A673 (cell line): ENCODE measurements around the gene IL12RB1.

Source experiments
- EZH2 ChIP-seq: fragments of 200-600 bp; sonication (generic); IDR thresholded peaks from 2 replicates; pipeline ENCODE4 v1.6.1; 2017; ENCODE audit warnings: borderline replicate concordance, low read depth, mild to moderate bottlenecking, mixed read lengths, antibody characterized with exemption, low read length; ENCODE audit not compliant: poor library complexity, severe bottlenecking
- TF ChIP-seq, protein P1 (sequence below): fragments of 300-800, 200-600 bp; sonication (generic); conservative IDR thresholded peaks from 2 replicates; pipeline ENCODE4 v1.5.1; 2017; ENCODE audit warnings: low read depth, mild to moderate bottlenecking, antibody characterized with exemption, low read length, moderate library complexity, mixed read lengths

DNA sequence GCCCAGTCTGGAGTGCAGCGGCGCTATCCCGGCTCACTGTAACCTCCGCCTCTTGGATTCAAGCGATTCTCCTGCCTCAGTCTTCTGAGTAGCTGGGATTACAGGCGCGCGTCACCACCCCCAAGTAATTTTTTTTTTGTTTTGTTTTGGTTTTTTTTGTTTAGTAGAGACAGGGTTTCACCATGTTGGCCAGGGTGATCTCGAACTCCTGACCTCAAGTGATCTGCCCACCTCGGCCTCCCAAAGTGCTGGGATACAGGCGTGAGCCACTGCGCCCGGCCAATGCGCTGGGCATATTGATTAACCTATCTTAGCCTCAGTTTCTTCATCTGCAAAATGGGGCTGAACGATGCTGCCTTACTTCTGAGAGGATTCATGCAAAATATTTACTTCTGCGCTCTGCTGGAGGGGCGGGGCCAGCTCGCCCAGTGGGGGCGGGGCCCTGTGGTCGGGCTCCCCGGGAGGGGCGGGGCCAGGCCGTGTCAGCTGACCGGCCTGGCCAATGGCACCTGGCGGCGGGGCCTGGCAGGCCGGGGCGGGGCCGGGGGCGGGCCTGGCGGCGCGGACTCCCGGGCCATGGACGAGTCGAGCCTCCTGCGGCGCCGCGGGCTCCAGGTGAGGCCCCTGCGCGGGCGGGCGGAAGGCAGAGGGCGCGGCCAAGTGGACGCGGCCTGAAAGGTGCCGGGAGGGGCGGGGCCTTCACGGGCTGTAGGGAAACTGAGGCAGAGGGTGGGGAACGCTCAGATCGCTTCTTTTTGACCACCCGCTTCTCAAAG lies 10.7 kb upstream of the IL12RB1 start, which contains the start of gene MAST3:
- no peak for TF ChIP-seq EZH2
- TF ChIP-seq, protein P1, sequence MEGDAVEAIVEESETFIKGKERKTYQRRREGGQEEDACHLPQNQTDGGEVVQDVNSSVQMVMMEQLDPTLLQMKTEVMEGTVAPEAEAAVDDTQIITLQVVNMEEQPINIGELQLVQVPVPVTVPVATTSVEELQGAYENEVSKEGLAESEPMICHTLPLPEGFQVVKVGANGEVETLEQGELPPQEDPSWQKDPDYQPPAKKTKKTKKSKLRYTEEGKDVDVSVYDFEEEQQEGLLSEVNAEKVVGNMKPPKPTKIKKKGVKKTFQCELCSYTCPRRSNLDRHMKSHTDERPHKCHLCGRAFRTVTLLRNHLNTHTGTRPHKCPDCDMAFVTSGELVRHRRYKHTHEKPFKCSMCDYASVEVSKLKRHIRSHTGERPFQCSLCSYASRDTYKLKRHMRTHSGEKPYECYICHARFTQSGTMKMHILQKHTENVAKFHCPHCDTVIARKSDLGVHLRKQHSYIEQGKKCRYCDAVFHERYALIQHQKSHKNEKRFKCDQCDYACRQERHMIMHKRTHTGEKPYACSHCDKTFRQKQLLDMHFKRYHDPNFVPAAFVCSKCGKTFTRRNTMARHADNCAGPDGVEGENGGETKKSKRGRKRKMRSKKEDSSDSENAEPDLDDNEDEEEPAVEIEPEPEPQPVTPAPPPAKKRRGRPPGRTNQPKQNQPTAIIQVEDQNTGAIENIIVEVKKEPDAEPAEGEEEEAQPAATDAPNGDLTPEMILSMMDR: no peak
